AG10803 (cell line): ENCODE data around the gene MAP4K4.

ENCODE experiments used
- DNase-seq: peaks from one replicate; pipeline ENCODE4 v3.0.0; 2010; ENCODE audit warnings: low read depth
- H3K4me3 ChIP-seq: 2 replicates; pipeline ENCODE4 v1.5.1; 2011; ENCODE audit warnings: mild to moderate bottlenecking, low read length, control low read depth
- TF ChIP-seq, protein P1 (sequence below): conservative IDR thresholded peaks from 2 replicates; pipeline ENCODE4 v1.5.1; 2011; ENCODE audit warnings: mild to moderate bottlenecking, low read length, control low read depth, inconsistent platforms

Gene MAP4K4

GRCh38 chr2:101790857-101791256 lies 93.3 kb downstream of the MAP4K4 start:
- TF ChIP-seq, protein P1, sequence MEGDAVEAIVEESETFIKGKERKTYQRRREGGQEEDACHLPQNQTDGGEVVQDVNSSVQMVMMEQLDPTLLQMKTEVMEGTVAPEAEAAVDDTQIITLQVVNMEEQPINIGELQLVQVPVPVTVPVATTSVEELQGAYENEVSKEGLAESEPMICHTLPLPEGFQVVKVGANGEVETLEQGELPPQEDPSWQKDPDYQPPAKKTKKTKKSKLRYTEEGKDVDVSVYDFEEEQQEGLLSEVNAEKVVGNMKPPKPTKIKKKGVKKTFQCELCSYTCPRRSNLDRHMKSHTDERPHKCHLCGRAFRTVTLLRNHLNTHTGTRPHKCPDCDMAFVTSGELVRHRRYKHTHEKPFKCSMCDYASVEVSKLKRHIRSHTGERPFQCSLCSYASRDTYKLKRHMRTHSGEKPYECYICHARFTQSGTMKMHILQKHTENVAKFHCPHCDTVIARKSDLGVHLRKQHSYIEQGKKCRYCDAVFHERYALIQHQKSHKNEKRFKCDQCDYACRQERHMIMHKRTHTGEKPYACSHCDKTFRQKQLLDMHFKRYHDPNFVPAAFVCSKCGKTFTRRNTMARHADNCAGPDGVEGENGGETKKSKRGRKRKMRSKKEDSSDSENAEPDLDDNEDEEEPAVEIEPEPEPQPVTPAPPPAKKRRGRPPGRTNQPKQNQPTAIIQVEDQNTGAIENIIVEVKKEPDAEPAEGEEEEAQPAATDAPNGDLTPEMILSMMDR = no peak
- H3K4me3 ChIP-seq = no peak overlapping the region
- DNase-seq = peak; percentile 90

GRCh38 chr2:101792208-101792607 lies 94.7 kb downstream of the MAP4K4 start:
- DNase-seq = no peak
- TF ChIP-seq, protein P1 = no peak

GRCh38 chr2:101793277-101793969 lies 95.9 kb downstream of the MAP4K4 start:
- H3K4me3 ChIP-seq = no peak overlapping the region
- DNase-seq = no peak
- TF ChIP-seq, protein P1 = peak; percentile 31

More at GRCh38 chr2:101792208-101792607, 94.7 kb downstream of the MAP4K4 start:
- no peak overlapping the region for H3K4me3 ChIP-seq

DNA sequence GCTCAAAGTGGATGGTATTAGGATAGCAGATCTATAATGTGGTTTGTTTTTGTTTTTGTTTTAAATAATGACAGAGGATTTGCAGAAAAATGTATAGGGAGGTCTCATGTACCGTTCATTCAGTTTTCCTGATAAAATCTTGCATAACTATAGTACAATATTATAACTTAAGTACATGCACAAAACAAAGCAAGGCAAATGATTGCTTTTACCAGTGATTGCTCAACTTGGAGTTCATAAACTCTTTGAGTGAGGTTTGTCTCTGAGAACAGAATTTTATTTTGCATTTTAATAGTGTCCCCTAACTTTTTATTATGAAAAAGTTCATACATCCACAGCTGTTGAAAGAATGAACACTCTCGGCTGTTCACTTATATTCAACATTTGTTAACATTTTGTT lies 96.6 kb downstream of the MAP4K4 start:
- H3K4me3 ChIP-seq = no peak overlapping the region
- TF ChIP-seq, protein P1 = no peak
- DNase-seq = no peak

GRCh38 chr2:101795033-101795432 lies 97.5 kb downstream of the MAP4K4 start:
- DNase-seq = no peak
- no peak overlapping the region for H3K4me3 ChIP-seq
- TF ChIP-seq, protein P1 = no peak

- DNase-seq = no peak
- H3K4me3 ChIP-seq = no peak overlapping the region
- TF ChIP-seq, protein P1 = no peak
These were observed 99.5 kb downstream of the MAP4K4 start for GRCh38 chr2:101796825-101797600.

DNA sequence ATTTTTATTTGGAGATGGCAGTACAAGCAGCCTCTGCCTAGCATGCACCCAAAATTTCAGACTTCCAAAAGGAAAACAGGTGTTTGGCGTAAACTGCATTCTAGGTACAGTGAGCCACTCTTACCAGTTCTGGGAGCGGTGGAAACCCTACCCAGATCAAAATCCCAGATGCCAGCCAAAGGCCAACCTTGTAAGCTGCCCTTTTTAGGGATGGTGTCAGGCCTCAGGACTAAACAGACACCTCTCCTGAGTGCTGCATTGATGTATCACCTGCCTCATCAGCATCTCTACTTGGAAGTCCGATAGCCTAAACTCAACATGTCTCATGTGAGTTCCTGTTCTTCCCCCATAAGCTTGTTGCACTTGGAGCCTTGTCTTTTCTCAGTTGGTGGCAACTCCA lies 104.0 kb downstream of the MAP4K4 start:
- TF ChIP-seq, protein P1 = no peak
- DNase-seq = no peak
- H3K4me3 ChIP-seq = no peak overlapping the region
